GM12878 (cell line): ENCODE results near the gene KIAA0930. TPM values are rescaled to one million over a fixed set of nuclear protein-coding genes. Genes with fewer than 3 reads are reported as not detected.

Source experiments
- ATAC-seq: fragments of 200-7000 bp; cut with Tn5 transposase; 3 replicates; pipeline ENCODE4 v1.9.1; 2020; ENCODE audit warnings: mild to moderate bottlenecking, moderate library complexity
- BruUV-seq: library from RNA; stranded (reverse); fragments of 400-500 nt; replicated peaks from 2 replicates; lab custom pipeline; 2021; lab: Mats Ljungman, UMichigan
- CTCF ChIA-PET: fragments of 300-600 bp; sonication (Branson Sonifier 250); formaldehyde crosslinking; extraction: SDS; loops from one replicate; lab custom pipeline; 2021; ENCODE audit warnings: inconsistent platforms; lab: Yijun Ruan, JAX
- POLR2A ChIA-PET: fragments of 350-600 bp; formaldehyde crosslinking; extraction: SDS; loops from one replicate; lab custom pipeline; 2021; ENCODE audit warnings: inconsistent platforms; lab: Charles Lee
- RAD21 ChIA-PET: fragments of 300-600 bp; sonication (Branson Sonifier 250); formaldehyde crosslinking; loops from one replicate; lab custom pipeline; 2023; ENCODE audit warnings: antibody characterized with exemption; ENCODE audit not compliant: unreplicated experiment; lab: Charles Lee
- SMC1A ChIA-PET: fragments of 300-600 bp; sonication (Branson Sonifier 250); formaldehyde crosslinking; loops from one replicate; lab custom pipeline; 2023; ENCODE audit not compliant: unreplicated experiment, uncharacterized antibody; lab: Charles Lee
- DNase-seq: peaks from one replicate; pipeline ENCODE4 v3.0.0-alpha.2; 2011; ENCODE audit warnings: low read depth, low spot score
- FAIRE-seq: peaks from 3 replicates; lab custom pipeline; 2011; peaks lifted over from hg19 to GRCh38; lab: Jason Lieb, UNC
- H2AFZ ChIP-seq: 2 replicates; pipeline ENCODE4 v1.6.0; 2011; ENCODE audit warnings: low read depth, low read length, control low read depth; ENCODE audit not compliant: control insufficient read depth
- H3K27ac ChIP-seq: 2 replicates; pipeline ENCODE4 v1.5.1; 2011; ENCODE audit warnings: control low read depth; ENCODE audit not compliant: control insufficient read depth, insufficient read depth
- H3K27me3 ChIP-seq, 2 experiments: replicated peaks in 1 of 2; 2 replicates each; pipeline versions ENCODE4 v1.6.0 to v1.6.1; 2011; ENCODE audit warnings: low read length in 1 of 2; ENCODE audit not compliant: control insufficient read depth in 2 of 2, insufficient read depth in 2 of 2
- H3K36me3 ChIP-seq, 2 experiments: 2 replicates each; pipeline ENCODE4 v1.5.1; 2011; ENCODE audit warnings: low read length in 1 of 2; ENCODE audit not compliant: control insufficient read depth in 2 of 2, insufficient read depth in 2 of 2
- H3K4me1 ChIP-seq: 2 replicates; pipeline ENCODE4 v1.6.1; 2011; ENCODE audit warnings: mild to moderate bottlenecking, low read length, moderate library complexity, mixed read lengths; ENCODE audit not compliant: control insufficient read depth, insufficient read depth
- H3K4me2 ChIP-seq: 2 replicates; pipeline ENCODE4 v1.6.0; 2011; ENCODE audit warnings: control low read depth; ENCODE audit not compliant: control insufficient read depth, insufficient read depth
- H3K4me3 ChIP-seq: fragments of 200-600 bp; sonication (generic); 2 replicates; pipeline ENCODE4 v1.5.1; 2016
- H3K79me2 ChIP-seq: 2 replicates; pipeline ENCODE4 v1.6.0; 2011; ENCODE audit warnings: low read length; ENCODE audit not compliant: control insufficient read depth, insufficient read depth
- H3K9ac ChIP-seq: 2 replicates; pipeline ENCODE4 v1.8.0; 2011; ENCODE audit warnings: low read length, control low read depth, mixed read lengths; ENCODE audit not compliant: control insufficient read depth, insufficient read depth
- H3K9me3 ChIP-seq: replicated peaks from 3 replicates; pipeline ENCODE4 v1.5.1; 2011; ENCODE audit warnings: mild to moderate bottlenecking, low read length; ENCODE audit not compliant: control insufficient read depth, insufficient read depth
- H4K20me1 ChIP-seq: 2 replicates; pipeline ENCODE4 v1.6.0; 2011; ENCODE audit not compliant: control insufficient read depth, insufficient read depth
- ATF7 ChIP-seq: fragments of 450-650 bp; IDR thresholded peaks from 2 replicates; pipeline ENCODE4 v1.6.1; 2016; ENCODE audit warnings: low read depth, mild to moderate bottlenecking
- DPF2 ChIP-seq: fragments of 450-650 bp; IDR thresholded peaks from 2 replicates; pipeline ENCODE4 v1.6.1; 2017; ENCODE audit warnings: mild to moderate bottlenecking
- ETV6 ChIP-seq, 2 experiments: fragments of 450-650 bp in 1 of 2; IDR thresholded peaks in 1 of 2; conservative IDR thresholded peaks in 1 of 2; 2 replicates each; pipeline ENCODE4 v1.6.1; 2014; ENCODE audit warnings: antibody characterized with exemption in 1 of 2, borderline replicate concordance in 1 of 2, low read depth in 1 of 2, mild to moderate bottlenecking in 1 of 2, moderate library complexity in 1 of 2
- WRNIP1 ChIP-seq: IDR thresholded peaks from 2 replicates; pipeline ENCODE4 v1.6.1; 2011; ENCODE audit warnings: low read depth, low read length, improper control_type of control experiment, borderline replicate concordance
- WGBS: methylation state at CpG from one replicate; pipeline ENCODE4 v1.1.6; 2016; ENCODE audit warnings: low lambda C conversion rate; ENCODE audit not compliant: insufficient replicate concordance, insufficient coverage; ENCODE audit errors: missing lambda C conversion rate; 5-methylcytosine and 5-hydroxymethylcytosine counted together
- in situ Hi-C: fragments of 300-500 bp; cut with MboI; formaldehyde crosslinking; loops from 9 replicates; pipeline ENCODE4 v1.14.3; 2018; ENCODE audit warnings: mixed read lengths
- intact Hi-C: fragments of 100-400 bp; cut with micrococcal nuclease; formaldehyde crosslinking; loops from one replicate; pipeline ENCODE4 v1.14.2; 2022; ENCODE audit not compliant: unreplicated experiment
- polyA plus RNA-seq, 11 experiments: library from polyadenylated mRNA; depleted of rRNA in 4 of 11; unstranded in 6 of 11; stranded (reverse) in 5 of 11; fragments of >200 nt; fragmentation: Nextera tagmentation in 4 of 11; fragmentation: Illumina TruSeq in 1 of 11; extraction: Ambion mirVana in 4 of 11; extraction: Trizol in 1 of 11; gene quantifications; 1 replicate in 1 of 11; 2 replicates in 10 of 11; pipeline versions ENCODE4 v1.2.1 to v1.2.3, GENCODE V29; 2011 to 2016; ENCODE audit warnings: inconsistent platforms in 2 of 11, missing spikeins in 2 of 11, low read depth in 1 of 11
- total RNA-seq, 4 experiments: library from RNA; depleted of rRNA in 3 of 4; stranded (reverse); fragments of >200 nt in 3 of 4; fragmentation: Illumina TruSeq in 1 of 4; extraction: Trizol in 1 of 4; gene quantifications; 2 replicates each; pipeline versions ENCODE4 v1.2.1 to v1.2.3, GENCODE V29; 2013 to 2021
- TF ChIP-seq, protein P1 (sequence below): fragments of 450-650 bp; IDR thresholded peaks from 2 replicates; pipeline ENCODE4 v1.6.1; 2014; ENCODE audit warnings: mild to moderate bottlenecking
- TF ChIP-seq, protein P2 (sequence below): fragments of 450-650 bp; formaldehyde crosslinking; IDR thresholded peaks from 2 replicates; pipeline ENCODE4 v1.4.0; 2020; ENCODE audit warnings: mild to moderate bottlenecking, moderate library complexity

Gene KIAA0930
- total and polyA plus RNA-seq, 10 of the 15 experiments (the other 5 are each of a cell fraction or from before 2014, with no cell fraction given) = 3.6 to 125 (median 46.3) TPM

DNA sequence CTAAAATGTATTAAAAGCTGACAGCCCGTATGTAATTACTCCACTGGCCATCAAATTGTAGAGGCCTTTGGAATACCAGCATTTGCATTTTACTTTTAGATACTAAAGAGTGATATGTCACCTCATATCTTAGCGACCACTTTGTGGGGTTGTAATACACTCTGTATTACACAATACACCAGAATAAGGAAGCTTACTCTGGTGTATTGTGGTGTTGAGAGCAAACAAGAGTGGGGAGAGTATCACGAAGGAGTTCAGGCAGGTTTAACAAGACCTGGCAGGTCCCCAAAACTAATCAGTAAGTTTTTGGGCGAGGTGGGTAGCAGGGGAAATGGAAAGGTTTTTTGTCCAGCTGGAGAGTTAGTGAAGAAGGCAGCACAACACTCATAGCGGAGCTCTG, 73.8 kb downstream of the KIAA0930 start (continued):
- TF ChIP-seq ETV6 (conservative IDR thresholded peaks at IDR 0.05 in 1 of 2, IDR thresholded peaks at IDR 0.05 in 1 of 2; ENCODE audit: borderline replicate concordance in 1 of 2, low read depth in 1 of 2) = no peak
- TF ChIP-seq, protein P1, sequence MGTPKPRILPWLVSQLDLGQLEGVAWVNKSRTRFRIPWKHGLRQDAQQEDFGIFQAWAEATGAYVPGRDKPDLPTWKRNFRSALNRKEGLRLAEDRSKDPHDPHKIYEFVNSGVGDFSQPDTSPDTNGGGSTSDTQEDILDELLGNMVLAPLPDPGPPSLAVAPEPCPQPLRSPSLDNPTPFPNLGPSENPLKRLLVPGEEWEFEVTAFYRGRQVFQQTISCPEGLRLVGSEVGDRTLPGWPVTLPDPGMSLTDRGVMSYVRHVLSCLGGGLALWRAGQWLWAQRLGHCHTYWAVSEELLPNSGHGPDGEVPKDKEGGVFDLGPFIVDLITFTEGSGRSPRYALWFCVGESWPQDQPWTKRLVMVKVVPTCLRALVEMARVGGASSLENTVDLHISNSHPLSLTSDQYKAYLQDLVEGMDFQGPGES = no peak
- TF ChIP-seq, protein P2, sequence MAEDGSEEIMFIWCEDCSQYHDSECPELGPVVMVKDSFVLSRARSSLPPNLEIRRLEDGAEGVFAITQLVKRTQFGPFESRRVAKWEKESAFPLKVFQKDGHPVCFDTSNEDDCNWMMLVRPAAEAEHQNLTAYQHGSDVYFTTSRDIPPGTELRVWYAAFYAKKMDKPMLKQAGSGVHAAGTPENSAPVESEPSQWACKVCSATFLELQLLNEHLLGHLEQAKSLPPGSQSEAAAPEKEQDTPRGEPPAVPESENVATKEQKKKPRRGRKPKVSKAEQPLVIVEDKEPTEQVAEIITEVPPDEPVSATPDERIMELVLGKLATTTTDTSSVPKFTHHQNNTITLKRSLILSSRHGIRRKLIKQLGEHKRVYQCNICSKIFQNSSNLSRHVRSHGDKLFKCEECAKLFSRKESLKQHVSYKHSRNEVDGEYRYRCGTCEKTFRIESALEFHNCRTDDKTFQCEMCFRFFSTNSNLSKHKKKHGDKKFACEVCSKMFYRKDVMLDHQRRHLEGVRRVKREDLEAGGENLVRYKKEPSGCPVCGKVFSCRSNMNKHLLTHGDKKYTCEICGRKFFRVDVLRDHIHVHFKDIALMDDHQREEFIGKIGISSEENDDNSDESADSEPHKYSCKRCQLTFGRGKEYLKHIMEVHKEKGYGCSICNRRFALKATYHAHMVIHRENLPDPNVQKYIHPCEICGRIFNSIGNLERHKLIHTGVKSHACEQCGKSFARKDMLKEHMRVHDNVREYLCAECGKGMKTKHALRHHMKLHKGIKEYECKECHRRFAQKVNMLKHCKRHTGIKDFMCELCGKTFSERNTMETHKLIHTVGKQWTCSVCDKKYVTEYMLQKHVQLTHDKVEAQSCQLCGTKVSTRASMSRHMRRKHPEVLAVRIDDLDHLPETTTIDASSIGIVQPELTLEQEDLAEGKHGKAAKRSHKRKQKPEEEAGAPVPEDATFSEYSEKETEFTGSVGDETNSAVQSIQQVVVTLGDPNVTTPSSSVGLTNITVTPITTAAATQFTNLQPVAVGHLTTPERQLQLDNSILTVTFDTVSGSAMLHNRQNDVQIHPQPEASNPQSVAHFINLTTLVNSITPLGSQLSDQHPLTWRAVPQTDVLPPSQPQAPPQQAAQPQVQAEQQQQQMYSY = no peak

DNA sequence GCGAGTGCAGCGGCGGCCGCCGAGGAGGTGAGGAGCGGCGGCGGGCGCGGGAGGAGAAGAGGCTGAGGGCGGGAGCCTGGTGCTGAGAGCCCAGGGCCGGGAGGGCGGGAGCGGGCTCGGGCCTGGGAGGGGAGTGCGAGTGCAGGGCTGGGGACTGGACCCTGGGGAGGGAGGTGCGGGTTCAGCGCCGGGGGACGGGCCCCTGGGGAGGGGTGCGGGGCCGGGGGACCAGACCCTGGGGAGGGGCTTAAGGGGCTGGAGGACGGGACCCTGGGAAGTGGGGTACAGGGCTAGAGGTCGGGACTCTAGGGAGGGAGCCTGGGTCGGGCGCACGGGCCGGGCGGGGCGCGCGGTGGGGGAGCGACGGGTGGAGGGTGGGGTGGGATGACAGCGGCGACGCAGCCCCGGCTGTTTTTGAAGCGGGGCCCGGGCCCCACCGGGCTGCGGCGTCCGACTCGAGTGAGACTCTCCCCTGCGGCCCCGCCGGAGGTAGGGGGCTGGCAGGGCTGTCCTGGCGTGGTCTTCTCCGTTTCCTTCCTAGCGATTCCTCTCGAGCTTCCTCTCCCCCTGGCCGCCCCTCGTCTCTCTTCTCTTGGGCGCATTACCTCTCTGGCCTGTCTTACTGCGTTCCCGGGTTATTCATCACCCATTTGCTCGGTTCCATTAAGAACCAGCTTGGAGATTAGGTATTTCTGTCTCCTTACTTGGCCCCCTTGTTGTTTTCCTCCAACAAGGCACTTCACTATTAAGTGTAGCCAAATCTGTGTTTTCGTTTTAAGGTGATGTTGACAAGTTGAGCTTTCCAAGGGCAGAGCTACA, 76.2 kb downstream of the KIAA0930 start:
- ChIA-PET SMC1A (interaction anchor here (0.8 to 3.5 kb wide), 12 partner anchors 10 to 337 kb away, joined by 3 to 24 read pairs (median 4); no protein-coding TSS in a partner anchor), CTCF (interaction anchor here (0.8 to 3.2 kb wide), 14 partner anchors 9 to 100 kb away, joined by 3 to 9 read pairs (median 4); no protein-coding TSS in a partner anchor), RAD21 (interaction anchor here (0.5 to 2.2 kb wide), 12 partner anchors 10 to 169 kb away, joined by 3 to 15 read pairs (median 4); no protein-coding TSS in a partner anchor), POLR2A (interaction anchor here (0.8 to 2.4 kb wide), 6 partner anchors 11 to 82 kb away, joined by 3 to 16 read pairs (median 3); no protein-coding TSS in a partner anchor)
- Histone ChIP-seq H3K27me3 (no peaks in the 10 kb centered on the region), H3K9ac (peak overlapping the region; percentile 93), H3K79me2 (peaks cover 76% of the 10 kb centered on the region), H4K20me1 (no peaks in the 10 kb centered on the region), H3K4me2 (peak overlapping the region; percentile 56), H3K9me3 (no peaks in the 10 kb centered on the region), H3K36me3 (peaks cover 2 to 10% of the 10 kb centered on the region in 2 experiments), H3K27ac (peak overlapping the region; percentile 78), H2AFZ (peak overlapping the region; percentile 56), H3K4me3 (peak overlapping the region; percentile 97), H3K4me1 (peaks cover 9% of the 10 kb centered on the region)
- WGBS = 0% methylated on average over 14 of the region's 59 CpGs
- in situ Hi-C loops = no loop called here
- no TSS peak for BruUV-seq
- ATAC-seq (peak; percentile 52), DNase-seq (no peak), FAIRE-seq (no peak)
- intact Hi-C loops = loop anchor here (5.0 kb wide), 2 partner anchors 73 to 98 kb away; no protein-coding TSS in a partner anchor
- TF ChIP-seq DPF2 (0 out of 2 replicates have a peak, but pooled peaks have one; percentile 7), WRNIP1 (0 out of 2 replicates have a peak, but pooled peaks have one; percentile 40), ATF7 (no peak)
